Lower leg skin (tissue), 4 donors: ENCODE data around the gene LRRC55. TPM values are rescaled to one million over a fixed set of nuclear protein-coding genes. Genes with fewer than 3 reads are reported as not detected.

Experiments
- DNase-seq, 2 donors: peaks; one replicate each; pipeline ENCODE4 v3.0.0-alpha.2; 2019; ENCODE audit warnings: low spot score in 2 of 2
- H3K4me3 ChIP-seq: fragments of 200-600 bp; sonication (generic); 2 replicates; pipeline ENCODE4 v1.5.1; 2017; ENCODE audit warnings: mild to moderate bottlenecking, low read depth; ENCODE audit not compliant: poor library complexity, severe bottlenecking
- POLR2A ChIP-seq, 2 donors: fragments of 450-650 bp; IDR thresholded peaks; one replicate each; pipeline ENCODE4 v1.6.1; 2016 to 2017; ENCODE audit warnings: antibody characterized with exemption in 2 of 2, mild to moderate bottlenecking in 1 of 2, moderate library complexity in 1 of 2
- WGBS, 2 donors: methylation state at CpG; one replicate each; pipeline ENCODE4 v1.1.5; 2018; 5-methylcytosine and 5-hydroxymethylcytosine counted together
- intact Hi-C: fragments of 100-400 bp; cut with DNase I; formaldehyde crosslinking; loops from one replicate; pipeline ENCODE4 v1.15.0; 2023; ENCODE audit warnings: low total_unique reads
- total RNA-seq, 4 donors: library from RNA; depleted of rRNA; stranded (reverse); fragments of >200 nt; gene quantifications; one replicate each; pipeline ENCODE4 v1.1.0, GENCODE V29; 2016
- TF ChIP-seq, protein P1 (sequence below), 3 donors: fragments of 450-650 bp; IDR thresholded peaks; one replicate each; pipeline ENCODE4 v1.5.1; 2016; ENCODE audit warnings: antibody characterized with exemption in 3 of 3, mild to moderate bottlenecking in 3 of 3, moderate library complexity in 2 of 3

Gene LRRC55
- total RNA-seq, 4 donors from 2014 or later: 0.08 to 0.15 TPM; not detected in 2

DNA sequence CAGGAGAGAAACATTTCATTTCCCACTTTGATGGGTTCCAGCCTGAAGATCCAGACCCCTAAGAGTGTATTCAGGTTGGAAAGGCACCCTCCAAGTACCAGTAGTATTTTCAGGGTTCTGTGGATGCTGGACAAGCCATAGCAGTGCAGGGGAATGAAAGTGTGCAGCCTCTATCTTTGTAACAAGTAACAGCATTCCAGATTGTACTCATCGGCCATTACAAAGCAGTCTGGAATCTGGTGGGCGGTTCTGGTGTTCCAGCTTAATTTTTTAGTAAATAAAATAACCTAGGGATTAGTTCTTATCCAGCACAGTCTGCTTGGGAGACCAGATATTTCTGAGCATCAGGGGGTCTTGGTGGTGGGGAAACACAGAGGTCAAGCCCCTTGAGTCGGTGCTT is 32.7 kb downstream of the LRRC55 start:
- DNase-seq: no peak
- intact Hi-C loops: no loop called here
- 57 to 64% methylated on average over 3 of the region's 3 CpGs for WGBS, 2 donors
- TF ChIP-seq, protein P1, sequence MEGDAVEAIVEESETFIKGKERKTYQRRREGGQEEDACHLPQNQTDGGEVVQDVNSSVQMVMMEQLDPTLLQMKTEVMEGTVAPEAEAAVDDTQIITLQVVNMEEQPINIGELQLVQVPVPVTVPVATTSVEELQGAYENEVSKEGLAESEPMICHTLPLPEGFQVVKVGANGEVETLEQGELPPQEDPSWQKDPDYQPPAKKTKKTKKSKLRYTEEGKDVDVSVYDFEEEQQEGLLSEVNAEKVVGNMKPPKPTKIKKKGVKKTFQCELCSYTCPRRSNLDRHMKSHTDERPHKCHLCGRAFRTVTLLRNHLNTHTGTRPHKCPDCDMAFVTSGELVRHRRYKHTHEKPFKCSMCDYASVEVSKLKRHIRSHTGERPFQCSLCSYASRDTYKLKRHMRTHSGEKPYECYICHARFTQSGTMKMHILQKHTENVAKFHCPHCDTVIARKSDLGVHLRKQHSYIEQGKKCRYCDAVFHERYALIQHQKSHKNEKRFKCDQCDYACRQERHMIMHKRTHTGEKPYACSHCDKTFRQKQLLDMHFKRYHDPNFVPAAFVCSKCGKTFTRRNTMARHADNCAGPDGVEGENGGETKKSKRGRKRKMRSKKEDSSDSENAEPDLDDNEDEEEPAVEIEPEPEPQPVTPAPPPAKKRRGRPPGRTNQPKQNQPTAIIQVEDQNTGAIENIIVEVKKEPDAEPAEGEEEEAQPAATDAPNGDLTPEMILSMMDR (IDR thresholded peaks at IDR 0.05): no peak
- TF ChIP-seq POLR2A (IDR thresholded peaks at IDR 0.05): no peak
- H3K4me3 ChIP-seq: no peak overlapping the region

- TF ChIP-seq POLR2A (IDR thresholded peaks at IDR 0.05): no peak
- TF ChIP-seq, protein P1 (IDR thresholded peaks at IDR 0.05): no peak
- 78 to 88% methylated on average over 4 of the region's 4 CpGs for WGBS, 2 donors
- no peak for DNase-seq
- no peak overlapping the region for H3K4me3 ChIP-seq
- intact Hi-C loops: no loop called here
Measured at GRCh38 chr11:57216463-57216862, 34.7 kb downstream of the LRRC55 start.

DNA sequence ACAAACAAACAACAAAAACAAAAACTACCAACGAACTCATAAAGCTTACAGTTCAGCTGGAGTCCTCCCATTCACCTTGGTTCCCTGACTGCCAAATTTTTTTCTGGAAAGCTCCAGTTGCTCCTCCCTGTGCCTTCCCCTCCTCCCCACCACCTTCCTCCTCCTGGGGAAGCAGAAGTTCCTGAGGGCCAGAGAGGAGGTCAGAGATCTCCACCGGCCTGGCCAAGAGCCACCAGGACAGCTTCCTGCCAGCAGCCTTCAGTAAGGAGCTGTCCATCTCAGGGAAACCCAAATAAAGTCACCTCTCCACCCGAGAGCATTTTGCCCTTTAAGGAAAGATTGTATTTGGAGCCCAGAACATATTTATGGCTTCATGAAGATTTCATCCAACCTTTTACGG is 35.3 kb downstream of the LRRC55 start:
- TF ChIP-seq, protein P1 (IDR thresholded peaks at IDR 0.05): no peak
- no peak for TF ChIP-seq POLR2A (IDR thresholded peaks at IDR 0.05)
- intact Hi-C loops: no loop called here
- no peak overlapping the region for H3K4me3 ChIP-seq
- 50 to 53% methylated on average over 4 of the region's 4 CpGs for whole genome bisulfite sequencing, 2 donors
- DNase-seq: no peak

GRCh38 chr11:57219021-57219627 is 37.4 kb downstream of the LRRC55 start:
- peak in 1 of 2 donors; percentile 44 for DNase-seq
- 30 to 31% methylated on average over 6 of the region's 6 CpGs for WGBS, 2 donors
- intact Hi-C loops: no loop called here
- TF ChIP-seq POLR2A (IDR thresholded peaks at IDR 0.05): no peak
- TF ChIP-seq, protein P1 (IDR thresholded peaks at IDR 0.05): no peak
- no peak overlapping the region for H3K4me3 ChIP-seq

DNA sequence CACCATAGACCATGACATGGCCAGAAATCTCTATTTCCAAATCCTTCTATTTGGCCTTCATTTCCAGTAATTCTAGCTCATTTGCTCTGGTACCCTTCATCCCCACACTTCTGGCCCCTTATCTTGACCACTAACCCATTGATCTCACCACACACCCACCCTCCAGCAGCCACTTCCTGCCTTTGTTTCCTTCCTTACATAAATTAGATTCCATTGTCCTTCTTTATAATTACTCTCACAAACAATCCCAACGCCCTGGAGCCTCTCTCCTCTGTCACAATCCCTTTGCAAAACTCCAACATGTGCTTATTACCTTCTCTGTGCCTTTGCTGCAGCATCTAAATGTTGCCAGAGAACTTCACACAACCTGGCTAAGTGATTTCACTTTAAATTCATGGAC is 40.5 kb downstream of the LRRC55 start:
- intact Hi-C loops: no loop called here
- H3K4me3 ChIP-seq: no peak overlapping the region
- DNase-seq: no peak
- 36 to 50% methylated on average over 1 of the region's 1 CpG for WGBS, 2 donors
- TF ChIP-seq, protein P1 (IDR thresholded peaks at IDR 0.05): no peak
- no peak for TF ChIP-seq POLR2A (IDR thresholded peaks at IDR 0.05)

DNA sequence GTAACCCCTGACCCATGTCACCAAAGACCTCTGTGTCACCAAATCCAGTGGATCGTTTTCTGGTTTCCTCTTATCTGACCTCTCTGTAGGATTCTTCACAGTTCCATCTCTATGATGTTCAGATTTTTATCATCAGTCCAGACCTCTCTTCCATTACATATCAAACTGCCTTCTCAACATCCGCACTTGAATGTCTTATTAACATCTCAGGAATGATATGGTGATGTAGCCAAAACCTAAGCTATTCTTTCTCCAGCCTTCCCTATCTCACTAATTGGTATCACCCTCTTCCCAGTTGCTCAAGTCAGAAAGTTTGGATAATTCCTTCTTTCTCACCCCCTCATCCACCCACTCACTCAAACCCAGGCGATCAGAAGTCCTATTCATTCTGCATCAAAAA is 41.8 kb downstream of the LRRC55 start:
- TF ChIP-seq, protein P1 (IDR thresholded peaks at IDR 0.05): no peak
- TF ChIP-seq POLR2A (IDR thresholded peaks at IDR 0.05): no peak
- intact Hi-C loops: no loop called here
- WGBS, 2 donors: 85 to 91% methylated on average over 3 of the region's 3 CpGs
- DNase-seq: no peak
- H3K4me3 ChIP-seq: no peak overlapping the region
